PC-3 (cell line): ENCODE results near the gene PKNOX2. TPM values are rescaled to one million over a fixed set of nuclear protein-coding genes. Genes with fewer than 3 reads are reported as not detected.

Source experiments
- ATAC-seq: fragments of 200-7000 bp; cut with Tn5 transposase; 2 replicates; pipeline ENCODE4 v1.9.1; 2020; ENCODE audit warnings: mild to moderate bottlenecking, moderate library complexity
- BruUV-seq: library from RNA; stranded (reverse); fragments of 400-500 nt; replicated peaks from 2 replicates; lab custom pipeline; 2021; lab: Mats Ljungman, UMichigan
- CTCF ChIA-PET: fragments of 300-600 bp; sonication (Branson Sonifier 250); formaldehyde crosslinking; loops from one replicate; lab custom pipeline; 2022; ENCODE audit warnings: antibody characterized with exemption; lab: Charles Lee
- POLR2A ChIA-PET: fragments of 300-600 bp; sonication (Branson Sonifier 250); formaldehyde crosslinking; loops from one replicate; lab custom pipeline; 2022; ENCODE audit warnings: antibody characterized with exemption; ENCODE audit not compliant: unreplicated experiment; lab: Charles Lee
- DNase-seq: peaks from one replicate; pipeline ENCODE4 v3.0.0-alpha.2; 2015
- H2AFZ ChIP-seq: fragments of 300-600 bp; sonication (generic); 2 replicates; pipeline ENCODE4 v1.6.0; 2016; ENCODE audit warnings: antibody characterized with exemption, low read length
- H3F3A ChIP-seq: fragments of 300-600 bp; sonication (generic); one replicate; pipeline ENCODE4 v1.6.0; 2017; ENCODE audit warnings: antibody characterized with exemption, low read length, control low read depth, mild to moderate bottlenecking; ENCODE audit not compliant: unreplicated experiment
- H3K27ac ChIP-seq: fragments of 300-600 bp; sonication (generic); 2 replicates; pipeline ENCODE4 v1.5.1; 2016; ENCODE audit warnings: mild to moderate bottlenecking, low read length
- H3K27me3 ChIP-seq: fragments of 300-600 bp; sonication (generic); 2 replicates; pipeline ENCODE4 v1.6.1; 2016; ENCODE audit warnings: low read length, mixed read lengths
- H3K36me3 ChIP-seq: fragments of 300-600 bp; sonication (generic); 2 replicates; pipeline ENCODE4 v1.6.1; 2016; ENCODE audit warnings: low read depth, mixed run types, low read length, mixed read lengths
- H3K4me1 ChIP-seq: fragments of 300-600 bp; sonication (generic); 2 replicates; pipeline ENCODE4 v1.5.1; 2016; ENCODE audit warnings: low read length; ENCODE audit not compliant: insufficient read depth
- H3K4me2 ChIP-seq: fragments of 300-600 bp; sonication (generic); 2 replicates; pipeline ENCODE4 v1.6.0; 2016; ENCODE audit warnings: low read length
- H3K4me3 ChIP-seq: fragments of 300-600 bp; sonication (generic); 2 replicates; pipeline ENCODE4 v1.5.1; 2016; ENCODE audit warnings: mild to moderate bottlenecking, low read length, mixed read lengths
- H3K79me2 ChIP-seq: fragments of 300-600 bp; sonication (generic); 2 replicates; pipeline ENCODE4 v1.6.1; 2017; ENCODE audit warnings: low read length, mixed read lengths
- H3K9ac ChIP-seq: fragments of 300-600 bp; sonication (generic); 2 replicates; pipeline ENCODE4 v1.6.0; 2016; ENCODE audit warnings: mild to moderate bottlenecking, low read length
- H3K9me2 ChIP-seq: fragments of 300-600 bp; sonication (generic); replicated peaks from 2 replicates; pipeline ENCODE4 v1.6.1; 2016; ENCODE audit warnings: mixed run types, low read length, mixed read lengths
- H3K9me3 ChIP-seq: fragments of 300-600 bp; sonication (generic); 2 replicates; pipeline ENCODE4 v1.6.1; 2016; ENCODE audit warnings: low read length, mixed read lengths
- H4K20me1 ChIP-seq: fragments of 300-600 bp; sonication (generic); 2 replicates; pipeline ENCODE4 v1.6.1; 2016; ENCODE audit warnings: low read length, mixed read lengths
- EZH2 ChIP-seq: fragments of 300-600 bp; sonication (generic); IDR thresholded peaks from one replicate; pipeline ENCODE4 v1.6.1; 2017; ENCODE audit warnings: antibody characterized with exemption, mild to moderate bottlenecking, low read length; ENCODE audit not compliant: unreplicated experiment
- EZH2phosphoT487 ChIP-seq: fragments of 300-600 bp; sonication (generic); IDR thresholded peaks from 2 replicates; pipeline ENCODE4 v1.6.1; 2018; ENCODE audit warnings: mild to moderate bottlenecking, antibody characterized with exemption, low read length, borderline replicate concordance
- intact Hi-C: fragments of 100-400 bp; cut with micrococcal nuclease; formaldehyde crosslinking; loops from 2 replicates; pipeline ENCODE4 v1.9.0; 2023
- total RNA-seq: library from RNA; depleted of rRNA; stranded (reverse); fragments of >200 nt; gene quantifications from 2 replicates; pipeline ENCODE4 v1.2.3, GENCODE V29; 2014
- TF ChIP-seq, protein P1 (sequence below): fragments of 300-600 bp; sonication (generic); conservative IDR thresholded peaks from 2 replicates; pipeline ENCODE4 v1.5.1; 2017; ENCODE audit warnings: antibody characterized with exemption, low read depth, mild to moderate bottlenecking, low read length

Gene PKNOX2
- total RNA-seq, 1 experiment from 2014 or later = not detected

DNA sequence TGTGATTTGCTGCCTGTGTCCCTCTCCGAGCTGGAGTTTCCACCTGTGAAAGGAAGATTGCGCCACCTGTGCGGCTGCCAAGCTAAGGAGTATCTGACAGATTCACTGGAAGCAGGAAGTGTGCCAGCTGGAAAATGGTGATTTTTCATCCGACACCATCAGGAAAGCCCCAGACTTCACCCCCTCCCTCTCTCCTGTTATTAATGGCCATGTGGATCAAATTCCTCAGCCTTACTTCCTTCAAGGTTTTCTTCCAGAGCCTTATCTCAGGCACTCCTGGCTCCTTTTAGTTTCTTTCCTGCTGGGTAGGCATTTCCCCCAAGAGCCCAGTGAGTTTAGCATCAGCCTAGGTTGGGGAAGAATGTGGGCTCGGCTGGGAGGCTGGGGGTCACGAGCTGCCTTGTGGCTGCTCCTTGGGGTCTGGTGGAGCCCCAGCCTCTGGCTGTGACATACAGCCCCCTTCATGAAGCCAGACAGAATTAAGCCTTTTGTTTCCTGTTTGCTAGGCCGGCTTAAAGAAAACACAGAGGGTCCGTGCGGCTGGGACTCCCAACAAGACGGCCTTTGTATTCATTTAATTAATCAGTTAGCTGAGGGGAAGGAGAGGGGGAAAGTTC is 37.1 kb downstream of the PKNOX2 start:
- ATAC-seq = no peak; the same call in 1 of the 2 replicates
- intact Hi-C loops = no loop called here

GRCh38 chr11:125202362-125202880 is 37.9 kb downstream of the PKNOX2 start:
- Histone ChIP-seq H3K4me1 (no peaks in the 10 kb centered on the region), H4K20me1 (no peaks in the 10 kb centered on the region), H2AFZ (no peak overlapping the region), H3K9me2 (no peaks in the 10 kb centered on the region), H3K4me2 (no peak overlapping the region), H3K9ac (no peak overlapping the region), H3K9me3 (no peaks in the 10 kb centered on the region), H3K79me2 (no peaks in the 10 kb centered on the region), H3K4me3 (no peak overlapping the region), H3K36me3 (no peaks in the 10 kb centered on the region), H3F3A (no peaks in the 10 kb centered on the region), H3K27ac (no peak overlapping the region), H3K27me3 (peaks cover 95% of the 10 kb centered on the region)
- ChIA-PET CTCF (no interaction called here), POLR2A (no interaction called here)
- intact Hi-C loops = no loop called here
- BruUV-seq = no TSS peak
- DNase-seq = no peak
- ATAC-seq = no peak
- TF ChIP-seq EZH2phosphoT487 = no peak
- TF ChIP-seq, protein P1, sequence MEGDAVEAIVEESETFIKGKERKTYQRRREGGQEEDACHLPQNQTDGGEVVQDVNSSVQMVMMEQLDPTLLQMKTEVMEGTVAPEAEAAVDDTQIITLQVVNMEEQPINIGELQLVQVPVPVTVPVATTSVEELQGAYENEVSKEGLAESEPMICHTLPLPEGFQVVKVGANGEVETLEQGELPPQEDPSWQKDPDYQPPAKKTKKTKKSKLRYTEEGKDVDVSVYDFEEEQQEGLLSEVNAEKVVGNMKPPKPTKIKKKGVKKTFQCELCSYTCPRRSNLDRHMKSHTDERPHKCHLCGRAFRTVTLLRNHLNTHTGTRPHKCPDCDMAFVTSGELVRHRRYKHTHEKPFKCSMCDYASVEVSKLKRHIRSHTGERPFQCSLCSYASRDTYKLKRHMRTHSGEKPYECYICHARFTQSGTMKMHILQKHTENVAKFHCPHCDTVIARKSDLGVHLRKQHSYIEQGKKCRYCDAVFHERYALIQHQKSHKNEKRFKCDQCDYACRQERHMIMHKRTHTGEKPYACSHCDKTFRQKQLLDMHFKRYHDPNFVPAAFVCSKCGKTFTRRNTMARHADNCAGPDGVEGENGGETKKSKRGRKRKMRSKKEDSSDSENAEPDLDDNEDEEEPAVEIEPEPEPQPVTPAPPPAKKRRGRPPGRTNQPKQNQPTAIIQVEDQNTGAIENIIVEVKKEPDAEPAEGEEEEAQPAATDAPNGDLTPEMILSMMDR = no peak
- no peak for TF ChIP-seq EZH2

More for the DNA sequence above, 37.1 kb downstream of the PKNOX2 start:
- TF ChIP-seq, protein P1 = no peak
- TF ChIP-seq EZH2phosphoT487 (no peak), EZH2 (no peak)
- Histone ChIP-seq H3K9me3 (no peaks in the 10 kb centered on the region), H3K9me2 (no peaks in the 10 kb centered on the region), H3F3A (no peaks in the 10 kb centered on the region), H4K20me1 (no peaks in the 10 kb centered on the region), H3K9ac (no peak overlapping the region), H3K79me2 (no peaks in the 10 kb centered on the region), H3K36me3 (no peaks in the 10 kb centered on the region), H3K4me1 (no peaks in the 10 kb centered on the region), H3K4me3 (no peak overlapping the region), H3K27ac (no peak overlapping the region), H2AFZ (no peak overlapping the region), H3K4me2 (no peak overlapping the region), H3K27me3 (peaks cover 97% of the 10 kb centered on the region)
- POLR2A ChIA-PET = no interaction called here
- CTCF ChIA-PET = no interaction called here
- peak; percentile 12 for DNase-seq
- BruUV-seq = no TSS peak

- ATAC-seq (no peak), DNase-seq (no peak)
- Histone ChIP-seq H3F3A (no peaks in the 10 kb centered on the region), H3K79me2 (no peaks in the 10 kb centered on the region), H3K9me3 (no peaks in the 10 kb centered on the region), H3K36me3 (no peaks in the 10 kb centered on the region), H3K4me1 (no peaks in the 10 kb centered on the region), H3K9ac (no peak overlapping the region), H3K9me2 (no peaks in the 10 kb centered on the region), H3K27ac (no peak overlapping the region), H4K20me1 (no peaks in the 10 kb centered on the region), H3K4me2 (no peak overlapping the region), H2AFZ (no peak overlapping the region), H3K4me3 (no peak overlapping the region), H3K27me3 (peaks cover 95% of the 10 kb centered on the region)
- no TSS peak for BruUV-seq
- intact Hi-C loops = no loop called here
- ChIA-PET POLR2A (no interaction called here), CTCF (no interaction called here)
- TF ChIP-seq, protein P1 = no peak
- TF ChIP-seq EZH2 (no peak), EZH2phosphoT487 (no peak)
Observed at GRCh38 chr11:125202977-125203376, 38.4 kb downstream of the PKNOX2 start.
